A673 (cell line): Measurements from ENCODE around the gene CBY2.

Experiments used
- EZH2 ChIP-seq: fragments of 200-600 bp; sonication (generic); IDR thresholded peaks from 2 replicates; pipeline ENCODE4 v1.6.1; 2017; ENCODE audit warnings: borderline replicate concordance, low read depth, mild to moderate bottlenecking, mixed read lengths, antibody characterized with exemption, low read length; ENCODE audit not compliant: poor library complexity, severe bottlenecking
- TF ChIP-seq, protein P1 (sequence below): fragments of 300-800, 200-600 bp; sonication (generic); conservative IDR thresholded peaks from 2 replicates; pipeline ENCODE4 v1.5.1; 2017; ENCODE audit warnings: low read depth, mild to moderate bottlenecking, antibody characterized with exemption, low read length, moderate library complexity, mixed read lengths

DNA sequence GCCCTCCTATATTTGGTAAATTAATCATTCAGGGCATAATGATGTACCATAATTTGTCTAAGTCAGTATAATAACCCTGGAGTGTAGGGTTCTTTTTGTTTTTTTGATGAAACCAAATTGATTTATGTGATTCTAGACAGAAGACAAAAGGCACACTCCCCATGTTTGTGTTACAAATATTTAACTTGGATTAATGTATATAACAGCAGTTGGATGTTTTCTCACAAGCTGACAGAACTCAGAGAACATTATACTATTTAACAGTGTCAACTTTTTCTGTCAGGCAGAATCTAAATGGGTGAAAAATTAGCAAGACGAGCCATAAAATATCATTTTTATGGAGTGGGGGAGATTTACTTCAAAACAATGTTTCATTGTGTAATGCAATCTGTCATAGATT, 15.2 kb downstream of the CBY2 start:
- TF ChIP-seq, protein P1, sequence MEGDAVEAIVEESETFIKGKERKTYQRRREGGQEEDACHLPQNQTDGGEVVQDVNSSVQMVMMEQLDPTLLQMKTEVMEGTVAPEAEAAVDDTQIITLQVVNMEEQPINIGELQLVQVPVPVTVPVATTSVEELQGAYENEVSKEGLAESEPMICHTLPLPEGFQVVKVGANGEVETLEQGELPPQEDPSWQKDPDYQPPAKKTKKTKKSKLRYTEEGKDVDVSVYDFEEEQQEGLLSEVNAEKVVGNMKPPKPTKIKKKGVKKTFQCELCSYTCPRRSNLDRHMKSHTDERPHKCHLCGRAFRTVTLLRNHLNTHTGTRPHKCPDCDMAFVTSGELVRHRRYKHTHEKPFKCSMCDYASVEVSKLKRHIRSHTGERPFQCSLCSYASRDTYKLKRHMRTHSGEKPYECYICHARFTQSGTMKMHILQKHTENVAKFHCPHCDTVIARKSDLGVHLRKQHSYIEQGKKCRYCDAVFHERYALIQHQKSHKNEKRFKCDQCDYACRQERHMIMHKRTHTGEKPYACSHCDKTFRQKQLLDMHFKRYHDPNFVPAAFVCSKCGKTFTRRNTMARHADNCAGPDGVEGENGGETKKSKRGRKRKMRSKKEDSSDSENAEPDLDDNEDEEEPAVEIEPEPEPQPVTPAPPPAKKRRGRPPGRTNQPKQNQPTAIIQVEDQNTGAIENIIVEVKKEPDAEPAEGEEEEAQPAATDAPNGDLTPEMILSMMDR: no peak
- no peak for TF ChIP-seq EZH2
